GM08714 (cell line): ENCODE measurements around the gene TAOK1.
"Not testable (repeated sequence)": the region's sequence is repeated elsewhere in the genome, so short reads cannot be mapped to it uniquely, and the experiment has no call there.

Experiments
- H3K4me3 ChIP-seq: fragments of 200-500 bp; sonication (Bioruptor generic); 2 replicates; pipeline ENCODE4 v1.5.1; 2014; ENCODE audit warnings: mild to moderate bottlenecking, low read length, inconsistent platforms
- ZNF274 ChIP-seq: IDR thresholded peaks from 2 replicates; pipeline ENCODE4 v1.6.1; 2012; ENCODE audit warnings: mild to moderate bottlenecking, low read depth, low read length

The TAOK1 gene

DNA sequence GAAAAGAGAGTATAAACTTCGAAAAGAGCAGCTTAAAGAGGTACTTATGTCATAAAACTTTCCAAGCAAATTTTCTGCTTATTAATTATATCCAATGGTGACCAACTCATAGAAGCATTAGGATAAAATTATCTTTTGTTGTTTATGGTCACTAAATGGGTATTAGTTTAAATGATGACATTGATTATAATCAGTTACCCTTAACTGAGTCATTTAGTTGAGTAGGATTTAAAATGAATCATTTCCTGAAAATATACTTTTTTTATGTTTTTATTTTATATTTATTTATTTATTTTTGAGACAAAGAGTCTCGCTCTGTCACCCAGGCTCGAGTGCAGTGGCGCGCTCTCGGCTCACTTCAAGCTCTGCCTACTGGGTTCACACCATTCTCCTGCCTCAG, 120.8 kb downstream of the TAOK1 start:
- no peak overlapping the region for H3K4me3 ChIP-seq
- no peak for TF ChIP-seq ZNF274

DNA sequence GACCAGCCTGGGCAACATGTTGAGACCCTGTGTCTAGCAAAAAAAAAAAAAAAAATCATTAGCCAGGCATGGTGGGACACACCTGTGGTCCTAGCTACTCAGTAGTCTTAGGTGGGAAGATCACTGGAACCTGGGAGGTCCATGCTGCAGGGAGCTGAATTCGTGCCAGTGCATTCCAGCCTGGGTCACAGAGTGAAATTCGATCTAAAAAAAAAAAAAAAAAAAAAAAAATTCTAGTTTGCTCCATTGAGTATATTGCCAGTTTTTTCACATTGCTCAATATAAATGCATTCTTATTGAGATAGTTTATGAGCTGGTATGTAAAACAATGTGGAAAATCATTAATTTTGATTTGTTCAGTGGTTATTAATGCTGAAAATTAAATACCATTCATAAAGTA, 124.6 kb downstream of the TAOK1 start:
- no peak overlapping the region for H3K4me3 ChIP-seq
- no peak for TF ChIP-seq ZNF274

DNA sequence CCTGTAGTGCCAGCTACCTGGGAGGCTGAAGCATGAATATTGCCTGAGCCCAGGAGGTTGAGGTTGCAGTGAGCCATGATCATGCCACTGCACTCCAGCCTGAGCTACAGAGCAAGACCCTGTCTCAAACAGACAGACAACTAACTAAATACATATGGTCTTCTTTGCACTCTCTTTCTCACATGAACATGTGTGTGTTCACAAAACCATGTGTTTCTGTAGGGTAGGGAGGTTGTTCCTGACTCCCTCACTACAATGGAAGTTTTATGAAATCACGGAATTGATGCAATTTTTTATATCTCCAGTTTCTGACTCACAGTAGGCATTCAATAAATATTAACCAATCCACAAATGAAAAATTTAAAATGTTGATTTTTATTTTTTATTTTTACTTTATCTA, 128.2 kb downstream of the TAOK1 start:
- H3K4me3 ChIP-seq = no peak overlapping the region
- no peak for TF ChIP-seq ZNF274

DNA sequence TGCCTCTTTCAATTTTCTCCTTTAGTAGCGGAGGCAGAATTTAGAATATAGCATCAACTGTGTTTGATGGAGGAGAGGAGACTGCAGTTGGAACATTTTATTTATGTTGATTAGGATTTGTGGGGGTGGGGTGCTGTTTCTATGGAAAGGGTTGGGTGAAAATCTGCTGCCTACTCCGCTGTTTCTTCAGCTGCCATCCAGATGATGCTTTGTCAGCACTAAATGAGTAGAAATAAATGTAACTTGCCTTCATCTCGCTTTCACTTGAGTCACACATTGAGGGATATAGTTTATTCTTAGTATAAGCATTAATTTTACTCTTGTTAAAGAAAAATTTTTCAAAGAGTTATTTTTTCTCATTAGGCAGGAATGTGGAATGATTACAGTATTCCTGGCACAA, 134.5 kb downstream of the TAOK1 start:
- no peak for TF ChIP-seq ZNF274
- H3K4me3 ChIP-seq = no peak overlapping the region

DNA sequence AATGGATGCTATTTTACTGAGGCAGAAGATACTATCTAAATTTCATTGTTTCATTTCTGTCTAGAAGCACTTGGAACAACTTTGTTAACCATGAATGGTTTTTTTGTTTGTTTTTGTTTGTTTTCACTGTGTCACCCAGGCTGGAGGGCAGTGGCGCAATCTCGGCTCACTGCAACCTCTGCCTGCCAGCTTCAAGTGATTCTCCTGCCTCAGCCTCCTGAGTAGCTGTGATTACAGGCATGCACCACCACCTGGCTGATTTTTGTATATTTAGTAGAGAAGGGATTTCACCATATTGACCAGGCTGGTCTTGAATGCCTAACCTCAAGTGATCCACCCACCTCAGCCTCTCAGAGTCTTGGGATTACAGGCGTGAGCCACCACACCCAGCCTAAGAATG, 136.2 kb downstream of the TAOK1 start:
- no peak for TF ChIP-seq ZNF274
- no peak overlapping the region for H3K4me3 ChIP-seq

DNA sequence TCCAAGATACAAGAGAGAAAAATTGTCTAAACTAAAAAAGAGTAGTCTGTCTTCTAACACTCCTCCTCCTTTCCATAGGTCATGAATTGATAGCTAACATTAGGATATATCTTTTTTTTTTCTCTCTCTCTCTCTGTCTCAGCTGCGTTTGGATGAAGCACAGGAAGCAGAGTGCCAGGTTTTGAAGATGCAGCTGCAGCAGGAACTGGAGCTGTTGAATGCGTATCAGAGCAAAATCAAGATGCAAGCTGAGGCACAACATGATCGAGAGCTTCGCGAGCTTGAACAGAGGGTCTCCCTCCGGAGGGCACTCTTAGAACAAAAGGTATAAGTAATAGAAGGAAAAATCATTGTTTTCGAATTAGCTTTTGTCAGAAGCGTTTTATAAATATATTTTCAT, 143.8 kb downstream of the TAOK1 start:
- no peak overlapping the region for H3K4me3 ChIP-seq
- no peak for TF ChIP-seq ZNF274

DNA sequence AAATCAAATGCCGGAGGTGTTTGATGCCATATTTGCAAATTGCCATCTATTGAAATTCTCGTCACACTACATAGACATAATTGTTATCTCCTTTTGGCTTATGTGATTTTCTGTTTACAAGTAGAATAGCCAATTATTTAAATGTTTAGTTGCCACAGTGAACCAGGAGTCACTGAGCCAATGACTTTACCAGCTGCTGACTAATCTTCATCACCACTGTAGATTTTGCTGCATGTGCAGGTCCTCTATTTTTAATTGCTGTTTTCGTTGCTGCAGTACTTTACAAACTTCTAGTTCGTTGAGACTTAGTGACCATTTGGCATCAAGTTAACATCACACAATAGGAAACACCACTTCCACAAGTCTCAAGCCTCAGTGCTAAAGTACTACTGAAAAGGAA, 153.9 kb downstream of the TAOK1 start:
- TF ChIP-seq ZNF274 = no peak
- H3K4me3 ChIP-seq = no peak overlapping the region

DNA sequence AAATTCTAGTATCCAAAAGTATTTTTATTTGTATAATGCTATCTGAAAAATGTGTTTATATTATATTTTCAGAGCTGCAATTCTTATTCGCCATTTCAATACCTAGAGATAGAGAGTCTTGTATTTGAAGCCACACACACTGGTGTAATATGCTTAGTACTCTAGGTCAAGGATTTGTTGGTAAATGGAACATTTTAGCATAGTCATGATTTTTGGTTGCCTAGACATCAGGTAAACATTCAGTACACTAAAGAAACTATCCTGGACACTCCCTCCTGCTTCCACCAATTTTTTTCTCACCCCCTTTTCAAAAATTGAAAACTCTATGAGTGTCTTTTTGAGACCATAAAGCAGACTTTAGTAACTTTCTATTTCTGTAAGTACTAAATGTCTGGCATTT, 155.9 kb downstream of the TAOK1 start:
- no peak overlapping the region for H3K4me3 ChIP-seq
- TF ChIP-seq ZNF274 = no peak

DNA sequence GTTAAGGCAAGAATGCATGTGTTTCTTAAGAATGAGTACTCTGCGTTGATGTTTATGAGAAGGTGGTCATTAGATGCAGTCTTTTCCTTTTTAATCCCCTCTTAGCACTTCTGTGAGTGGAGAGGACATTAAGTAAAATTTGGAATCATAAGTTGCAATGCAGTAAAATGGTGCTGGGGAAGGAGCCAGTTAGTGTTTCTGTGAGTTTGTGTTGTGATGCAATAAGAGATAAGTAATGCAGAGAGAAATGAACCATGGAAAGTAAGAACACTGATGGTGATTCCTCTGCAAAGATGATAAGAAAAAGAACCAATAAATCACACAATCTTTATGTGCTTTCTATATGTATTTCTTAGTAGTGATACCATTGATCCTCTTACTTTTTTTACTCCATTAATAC, 156.7 kb downstream of the TAOK1 start:
- TF ChIP-seq ZNF274 = no peak
- H3K4me3 ChIP-seq = no peak overlapping the region

DNA sequence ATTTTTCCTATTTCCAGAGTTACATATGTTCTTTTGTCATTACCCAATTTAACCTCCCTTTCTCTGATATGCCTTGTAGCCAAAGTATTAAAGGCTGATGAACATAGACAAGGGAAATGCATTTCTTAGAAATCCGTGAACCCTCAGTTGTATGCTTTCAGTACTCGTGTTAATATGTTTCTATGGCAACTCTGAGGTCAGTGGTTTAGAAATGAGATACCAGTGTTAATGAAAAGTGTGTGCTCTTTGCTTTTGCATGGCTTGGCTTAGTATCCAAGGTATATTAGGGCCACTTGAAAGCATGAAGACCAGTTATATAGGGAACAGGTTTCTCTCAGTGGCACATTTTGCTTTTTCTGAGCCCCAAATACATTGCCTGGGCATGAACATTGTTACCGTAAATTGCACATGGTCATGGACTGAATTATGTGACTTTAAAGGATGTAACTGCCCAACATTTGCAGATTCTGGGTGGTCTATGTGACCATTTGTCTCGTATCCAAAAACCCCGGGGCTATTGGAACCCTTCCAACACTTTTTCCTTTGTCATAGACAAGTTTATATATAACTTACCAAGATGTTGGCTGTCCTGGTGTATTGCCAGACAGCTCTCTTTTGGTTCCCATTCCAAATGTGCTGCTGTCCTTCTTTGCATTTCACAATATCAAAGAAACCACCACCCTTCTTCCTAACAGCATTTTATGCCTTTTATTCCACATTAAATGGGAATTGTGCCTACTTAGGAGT, 159.2 kb downstream of the TAOK1 start:
- H3K4me3 ChIP-seq = no peak overlapping the region
- TF ChIP-seq ZNF274 = no peak

DNA sequence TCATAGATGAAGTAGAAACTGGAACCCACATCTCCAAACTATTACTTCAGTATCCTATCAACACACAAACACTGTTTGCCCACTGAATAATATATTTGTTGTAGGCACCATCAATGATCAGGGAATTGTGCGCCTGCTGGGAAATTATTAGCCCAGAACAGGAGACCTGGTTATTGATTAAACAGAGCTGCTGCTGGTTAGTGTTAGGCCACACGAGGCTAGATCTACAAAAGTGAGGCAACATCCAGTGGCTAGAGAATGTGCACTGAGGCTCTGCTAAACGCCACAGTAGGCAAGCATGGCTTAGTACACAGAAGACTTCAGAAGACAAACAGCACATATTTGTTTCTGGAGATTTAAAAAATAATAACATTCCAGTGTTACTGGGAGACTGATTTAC, 165.7 kb downstream of the TAOK1 start:
- no peak for TF ChIP-seq ZNF274
- H3K4me3 ChIP-seq = no peak overlapping the region

DNA sequence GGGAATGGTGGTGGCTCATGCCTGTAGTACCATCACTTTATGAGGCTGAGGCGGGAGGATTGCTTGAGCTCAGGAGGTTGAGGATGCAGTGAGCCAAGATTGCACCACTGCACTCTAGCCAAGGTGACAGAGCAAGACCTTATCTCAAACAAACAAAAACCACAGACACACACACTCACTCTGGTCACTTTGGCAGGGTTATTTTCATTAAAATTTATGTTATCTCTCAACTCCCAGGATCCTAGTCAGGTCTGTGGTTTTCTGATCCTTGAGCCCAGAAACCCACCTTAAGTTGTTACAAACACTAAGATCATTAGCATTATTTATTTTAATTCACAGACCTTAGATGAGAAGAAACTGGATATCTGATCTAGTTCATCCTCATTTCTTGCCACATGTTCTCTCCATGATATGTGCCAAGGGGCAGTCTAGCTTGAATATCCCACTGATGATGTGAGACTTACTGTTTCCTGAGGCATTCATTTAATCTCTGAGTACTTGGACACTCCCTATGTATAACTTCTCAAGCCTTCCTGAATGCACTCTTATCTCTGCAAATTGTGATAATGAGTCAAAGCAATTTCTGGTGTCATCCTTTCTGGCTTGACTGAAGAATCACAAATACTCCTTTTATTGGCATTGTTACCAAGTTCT, 167.0 kb downstream of the TAOK1 start:
- no peak overlapping the region for H3K4me3 ChIP-seq
- TF ChIP-seq ZNF274 = no peak

DNA sequence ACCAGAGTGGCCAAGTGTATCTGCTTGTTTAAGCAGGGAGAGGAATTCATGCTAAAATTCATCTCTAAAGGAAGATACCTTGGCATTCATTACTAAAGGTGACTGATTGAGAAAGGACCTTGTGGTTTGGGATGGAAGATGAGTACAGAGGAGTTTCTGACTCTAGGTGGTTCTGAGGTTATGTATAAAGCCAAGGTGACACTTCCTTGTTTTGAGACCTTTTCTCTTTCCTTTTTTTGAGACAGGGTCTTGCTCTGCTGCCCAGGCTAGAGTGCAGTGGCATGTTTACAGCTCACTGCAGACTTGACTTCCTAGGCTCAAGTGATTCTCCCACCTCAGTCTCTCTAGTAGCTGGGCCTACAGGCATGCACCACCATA, 167.6 kb downstream of the TAOK1 start:
- TF ChIP-seq ZNF274 = no peak
- no peak overlapping the region for H3K4me3 ChIP-seq

DNA sequence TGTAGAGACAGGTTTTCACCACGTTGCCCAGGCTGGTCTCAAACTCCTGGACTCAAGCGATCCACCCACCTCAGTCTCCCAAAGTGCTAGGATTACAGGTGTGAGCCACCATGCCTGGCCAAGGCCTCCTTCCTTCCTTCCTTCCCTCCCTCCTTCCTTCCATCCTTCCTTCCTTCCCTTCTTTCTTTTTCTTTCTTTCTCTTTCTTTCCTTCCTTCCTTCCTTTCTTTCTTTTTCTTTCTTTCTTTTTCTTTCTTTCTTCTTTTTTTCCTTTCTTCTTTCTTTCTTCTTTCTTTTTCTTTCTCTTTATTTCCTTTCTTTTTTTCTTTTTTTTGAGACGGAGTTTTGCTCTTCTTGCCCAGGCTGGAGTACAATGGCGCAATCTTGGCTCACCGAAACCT, 168.0 kb downstream of the TAOK1 start:
- H3K4me3 ChIP-seq = not testable (repeated sequence)

DNA sequence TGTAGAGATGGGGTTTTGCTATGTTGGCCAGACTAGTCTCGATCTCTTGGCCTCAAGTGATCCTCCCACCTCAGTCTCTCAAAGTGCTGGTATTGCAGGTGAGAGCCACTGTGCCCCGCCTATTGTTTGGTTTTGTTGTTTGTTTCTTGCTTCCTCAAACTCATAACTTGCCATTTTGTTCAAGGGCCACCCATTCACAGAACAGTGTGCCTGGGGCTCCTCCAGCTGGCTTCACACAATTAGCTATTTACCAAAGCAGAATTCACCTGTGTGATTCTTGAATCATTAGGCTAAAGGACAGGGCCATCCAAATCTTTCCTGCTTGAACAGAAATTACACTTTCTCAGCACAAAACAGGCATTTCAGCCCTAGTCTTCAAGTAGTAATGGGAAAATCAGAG, 169.5 kb downstream of the TAOK1 start:
- no peak for TF ChIP-seq ZNF274
- no peak overlapping the region for H3K4me3 ChIP-seq

DNA sequence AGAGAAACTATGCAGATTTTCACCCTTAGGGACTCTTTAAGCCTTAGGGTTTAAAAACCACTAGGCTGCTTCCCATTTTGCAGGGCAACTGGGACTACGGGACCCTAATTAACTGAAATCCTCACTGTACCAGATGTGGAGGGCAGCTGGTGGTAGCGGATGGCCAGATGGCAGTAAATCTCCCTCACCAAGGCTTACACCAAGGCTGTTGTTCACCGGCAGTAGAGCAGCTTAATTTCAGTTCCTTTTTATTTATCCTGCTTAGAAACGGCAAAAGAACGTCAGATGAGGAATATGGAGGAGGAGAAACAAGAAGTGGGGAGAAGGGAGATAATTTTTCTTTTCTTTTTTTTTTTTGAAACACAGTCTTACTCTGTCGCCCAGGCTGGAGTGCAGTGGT, 170.2 kb downstream of the TAOK1 start:
- no peak for TF ChIP-seq ZNF274
- no peak overlapping the region for H3K4me3 ChIP-seq
